ENCODE data around the gene PURA. TPM values are rescaled to one million over a fixed set of nuclear protein-coding genes. Genes with fewer than 3 reads are reported as not detected.
A peak's percentile ranks its signal among the peaks of the same experiment; 100 is the strongest.

Gene PURA
- 10 to 100 TPM in 2 of 10 donors, 1 to 10 TPM in 8; 8.2 to 11.9 (median 9.4) TPM for polyA plus RNA-seq (ENCODE audit: insufficient read length in 10 of 10)
- long read RNA-seq, donor 1, full-length matches to known transcripts, result 16 of 16 reads
- long read RNA-seq, donor 1, partial matches to known transcripts, result 0 of 16 reads
- long read RNA-seq, donor 1, other reads (novel, unspliced or antisense), result 0 of 16 reads
- long read RNA-seq, donor 2, full-length matches to known transcripts, result 15 of 15 reads
- long read RNA-seq, donor 2, partial matches to known transcripts, result 0 of 15 reads
- long read RNA-seq, donor 2, other reads (novel, unspliced or antisense), result 0 of 15 reads
- long read RNA-seq, donor 3, result 0 reads
- long read RNA-seq, donor 4, full-length matches to known transcripts, result 16 of 16 reads
- long read RNA-seq, donor 4, partial matches to known transcripts, result 0 of 16 reads
- long read RNA-seq, donor 4, other reads (novel, unspliced or antisense), result 0 of 16 reads
- long read RNA-seq, donor 5, full-length matches to known transcripts, result 31 of 31 reads
- long read RNA-seq, donor 5, partial matches to known transcripts, result 0 of 31 reads
- long read RNA-seq, donor 5, other reads (novel, unspliced or antisense), result 0 of 31 reads
- long read RNA-seq, donor 6, full-length matches to known transcripts, result 32 of 32 reads
- long read RNA-seq, donor 6, partial matches to known transcripts, result 0 of 32 reads
- long read RNA-seq, donor 6, other reads (novel, unspliced or antisense), result 0 of 32 reads
- long read RNA-seq, donor 7, full-length matches to known transcripts, result 15 of 15 reads
- long read RNA-seq, donor 7, partial matches to known transcripts, result 0 of 15 reads
- long read RNA-seq, donor 7, other reads (novel, unspliced or antisense), result 0 of 15 reads
- long read RNA-seq, donor 8, full-length matches to known transcripts, result 18 of 18 reads
- long read RNA-seq, donor 8, partial matches to known transcripts, result 0 of 18 reads
- long read RNA-seq, donor 8, other reads (novel, unspliced or antisense), result 0 of 18 reads
- long read RNA-seq, donor 9, full-length matches to known transcripts, result 4 of 4 reads
- long read RNA-seq, donor 9, partial matches to known transcripts, result 0 of 4 reads
- long read RNA-seq, donor 9, other reads (novel, unspliced or antisense), result 0 of 4 reads

DNA sequence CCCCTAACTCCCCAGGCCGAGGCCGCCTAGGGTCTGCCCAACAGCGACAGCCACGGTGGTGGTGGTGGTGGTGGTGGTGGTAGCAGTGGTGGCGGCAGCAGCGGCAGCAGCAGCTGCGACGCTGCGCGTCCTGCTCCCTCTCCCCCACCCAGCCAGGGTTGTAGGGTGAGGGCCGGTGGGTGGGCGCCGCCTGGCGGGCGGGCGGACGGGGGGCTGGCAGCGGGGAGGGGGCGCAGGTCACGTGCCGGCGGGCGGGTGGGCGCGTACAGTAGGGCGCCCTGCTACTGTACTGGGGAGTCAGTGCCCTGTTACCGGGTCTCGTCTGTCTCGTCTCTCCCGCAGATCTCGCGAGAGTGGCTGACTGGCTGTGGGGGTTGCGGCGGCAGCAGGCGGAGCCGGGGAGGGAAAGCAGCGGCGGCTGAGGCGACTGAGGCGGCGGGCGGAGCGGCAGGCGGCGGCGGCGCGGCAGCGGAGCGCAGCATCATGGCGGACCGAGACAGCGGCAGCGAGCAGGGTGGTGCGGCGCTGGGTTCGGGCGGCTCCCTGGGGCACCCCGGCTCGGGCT lies at the start of gene PURA:
TSS of gene PURA (plus strand) at position 411 of the 565 bp plus-strand sequence. CDS start at position 484, 73 bp downstream.
- peak; percentile 93 to 97 (median 95) for DNase-seq

DNA sequence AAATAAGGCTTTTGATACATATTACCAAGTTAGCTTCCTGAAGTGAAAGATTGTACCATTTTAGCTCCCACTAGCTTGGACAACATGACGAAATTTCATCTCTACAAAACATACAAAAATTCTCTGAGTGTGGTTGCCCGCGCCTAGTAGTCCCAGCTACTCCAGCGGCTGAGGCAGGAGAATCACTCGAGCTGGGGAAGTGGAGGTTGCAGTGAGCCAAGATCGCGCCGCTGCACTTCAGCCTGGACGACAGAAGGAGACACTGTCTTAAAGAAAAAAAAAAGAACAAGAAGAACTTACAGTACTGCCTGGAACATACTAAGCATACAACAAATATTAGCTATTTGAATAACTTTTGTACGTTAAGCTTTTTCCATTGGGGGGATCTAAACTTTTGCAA lies 41.1 kb upstream of the PURA start:
- DNase-seq, result no peak

DNA sequence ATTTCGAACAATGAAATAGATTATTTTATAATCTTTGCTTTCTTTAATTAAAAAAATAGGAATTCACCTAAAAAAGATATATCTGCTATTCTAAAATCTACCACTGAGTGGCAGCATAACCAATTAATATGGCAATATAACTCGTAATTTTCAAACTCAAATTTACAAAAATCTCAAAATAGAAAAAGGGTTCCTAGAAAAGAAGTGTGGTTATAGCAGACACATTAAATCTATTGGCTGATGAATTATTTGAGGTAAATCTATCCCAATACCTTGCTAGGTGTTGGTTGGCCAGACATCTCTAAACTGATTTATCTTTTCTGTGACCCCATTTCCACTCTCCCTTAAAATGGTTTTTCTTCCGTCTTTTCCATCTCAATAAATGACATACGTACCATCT lies 40.6 kb upstream of the PURA start:
- peak; percentile 7 to 40 (median 19) for DNase-seq

DNA sequence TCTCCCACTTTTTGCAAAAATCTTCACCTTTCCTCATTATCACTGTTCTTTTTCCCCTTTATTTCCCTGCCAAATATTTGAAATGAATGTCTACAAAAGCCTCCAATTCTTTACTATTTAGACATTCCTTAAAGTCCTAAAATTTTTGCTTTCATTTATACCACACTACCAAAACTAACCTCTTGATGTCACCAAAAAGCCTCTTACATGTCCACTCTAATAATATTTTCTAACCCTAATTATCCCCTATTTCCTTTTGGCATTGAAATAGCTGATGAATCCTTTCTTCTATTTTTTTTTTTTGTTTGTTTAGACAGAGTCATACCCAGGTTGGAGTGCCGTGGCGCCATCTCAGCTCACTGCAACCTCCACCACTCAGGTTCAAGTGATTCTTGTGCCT lies 38.5 kb upstream of the PURA start:
- DNase-seq, result no peak

DNA sequence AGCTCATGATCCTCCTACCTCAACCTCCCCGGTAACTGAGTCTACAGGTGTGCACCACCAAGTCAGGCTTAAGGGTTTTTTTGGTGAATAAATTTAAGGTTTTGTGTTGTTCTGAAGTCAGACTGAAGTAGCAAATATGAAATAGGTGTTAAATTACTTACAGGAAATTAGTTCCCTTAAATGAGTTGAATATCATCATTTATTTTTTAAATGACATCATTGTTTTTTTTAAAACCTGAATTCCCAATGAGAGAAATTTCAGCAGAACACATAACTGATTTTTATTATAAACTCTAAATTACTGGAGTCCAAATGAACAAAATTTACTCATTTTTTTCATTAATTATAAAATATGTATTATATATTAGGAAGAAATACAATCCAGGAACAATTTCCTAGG lies 37.8 kb upstream of the PURA start:
- no peak for DNase-seq

DNA sequence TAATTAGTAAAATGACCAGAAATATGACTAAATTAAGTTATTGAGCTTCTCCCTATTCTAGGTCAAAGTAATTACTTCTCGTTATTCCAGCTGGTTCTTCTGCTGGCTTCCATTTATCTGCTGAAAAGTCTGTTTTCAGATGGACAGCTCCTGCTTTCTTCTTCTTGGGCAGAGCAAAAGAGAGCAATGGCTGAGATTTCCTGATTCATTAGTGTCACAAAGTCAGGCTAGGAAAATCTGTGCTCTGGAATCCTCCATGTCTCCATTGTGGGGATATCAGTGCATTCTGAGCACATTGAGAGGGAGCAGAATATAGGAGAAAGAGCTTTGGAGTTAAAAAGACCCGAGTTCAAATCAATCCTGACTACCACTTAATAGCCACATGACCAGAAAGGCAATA lies 37.1 kb upstream of the PURA start:
- DNase-seq, result no peak

DNA sequence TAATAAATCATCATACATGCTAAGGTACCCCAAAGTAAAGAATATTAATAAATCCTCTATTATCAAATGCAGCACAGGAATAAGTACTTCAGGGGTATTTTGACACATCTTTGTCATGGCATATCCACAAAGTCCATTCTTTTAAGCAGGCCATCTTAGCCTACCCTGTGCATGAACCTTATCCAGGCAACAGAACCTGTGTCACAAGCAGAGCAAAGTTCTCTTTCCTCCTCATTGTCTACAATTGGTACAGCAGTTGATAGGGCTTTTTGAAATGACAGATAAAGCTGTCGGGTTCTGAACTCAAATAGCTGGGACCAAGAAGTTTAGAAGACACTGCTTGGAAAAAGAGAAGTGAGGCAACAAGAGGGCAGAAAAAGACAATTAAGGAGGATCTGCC lies 30.8 kb upstream of the PURA start:
- DNase-seq, result no peak

DNA sequence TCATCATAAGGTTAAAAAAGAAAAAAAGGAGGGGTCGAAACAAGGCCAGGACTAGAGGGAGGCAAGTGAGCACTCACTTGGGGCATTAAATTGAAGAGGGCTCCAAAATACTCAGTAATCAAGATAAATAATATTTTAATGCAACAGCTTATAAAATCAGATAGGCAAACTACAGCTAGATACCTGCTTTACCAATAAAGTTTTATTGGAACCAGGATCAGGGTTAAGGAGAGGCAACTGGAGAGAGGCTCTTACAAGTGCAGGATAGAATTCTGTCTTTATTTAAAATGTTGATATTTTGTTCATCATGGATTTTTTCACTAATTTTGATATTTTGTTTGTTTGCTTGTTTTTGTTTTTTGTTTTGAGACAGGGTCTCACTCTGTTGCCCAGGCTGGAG lies 30.3 kb upstream of the PURA start:
- DNase-seq, result no peak

DNA sequence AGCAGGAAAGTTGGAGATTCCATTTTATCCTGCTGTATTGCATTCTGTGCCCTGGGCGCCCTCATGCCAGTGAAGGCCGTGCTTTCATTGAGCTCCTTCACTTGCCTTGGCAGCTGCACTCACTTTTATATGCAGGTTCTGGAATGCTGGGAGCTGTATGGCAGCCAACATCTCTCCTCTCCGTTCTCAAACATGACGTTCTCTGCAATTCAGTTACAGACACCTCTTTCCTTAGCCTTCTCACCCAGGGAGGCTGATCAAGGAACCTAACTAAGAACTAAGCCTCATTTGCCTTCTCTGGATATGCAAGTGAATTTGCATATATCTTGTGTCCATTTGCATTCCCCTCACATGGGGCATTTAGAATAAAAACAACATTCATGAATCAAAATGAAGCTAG lies 29.4 kb upstream of the PURA start:
- no peak for DNase-seq

DNA sequence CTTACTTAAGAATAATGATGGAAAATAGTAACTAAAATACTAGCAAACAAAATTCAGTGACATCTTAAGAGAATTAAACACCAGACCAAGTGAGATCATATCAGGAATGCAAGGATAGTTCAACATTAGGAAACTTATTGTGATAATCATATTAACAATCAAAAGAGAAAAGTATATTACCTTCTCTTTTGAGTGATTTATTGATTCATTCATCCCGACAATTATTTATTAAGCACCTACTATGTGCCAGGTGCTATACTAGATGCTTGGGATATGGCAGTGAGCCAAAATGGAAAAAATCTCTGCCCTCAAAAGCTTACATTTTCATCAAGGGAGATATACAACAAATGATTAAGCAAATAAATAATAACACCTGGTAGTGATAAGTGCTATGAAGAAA lies 23.7 kb upstream of the PURA start:
- no peak for DNase-seq

DNA sequence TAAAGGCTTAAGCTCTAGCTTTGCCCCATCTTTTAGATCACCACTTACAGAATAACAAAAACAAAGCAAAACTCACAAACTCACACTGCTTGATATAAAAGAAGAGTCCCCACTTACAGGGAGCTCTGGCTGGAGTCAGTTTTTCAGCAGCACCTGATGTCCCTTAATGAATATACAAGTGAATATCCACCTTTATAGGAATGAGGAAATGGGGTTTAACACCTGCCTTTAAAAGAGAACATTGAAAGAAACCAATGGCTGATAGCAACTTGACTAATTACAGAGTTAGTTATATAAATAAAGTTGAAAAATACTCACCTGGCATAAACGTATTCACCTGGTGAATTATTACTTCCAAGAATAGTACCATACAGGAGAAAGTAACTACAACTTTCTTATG lies 20.7 kb upstream of the PURA start:
- DNase-seq, result no peak

DNA sequence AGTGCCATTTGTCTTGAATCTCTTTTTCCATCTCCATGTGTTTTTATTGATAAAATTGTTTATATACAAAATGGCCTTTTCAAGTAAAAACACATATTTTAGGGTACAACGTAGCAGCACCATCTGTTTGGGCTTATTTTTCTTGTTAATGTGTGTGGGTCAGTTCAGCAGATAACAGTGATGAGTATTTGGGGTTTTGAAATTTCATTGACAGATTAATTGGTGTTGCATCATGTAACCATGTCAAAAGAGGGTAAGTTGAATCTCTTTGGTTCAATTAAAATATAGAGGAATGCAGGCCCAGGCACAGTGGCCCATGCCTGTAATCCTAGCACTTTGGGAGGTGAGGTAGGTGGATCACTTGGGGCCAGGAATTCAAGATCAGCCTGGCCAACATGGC lies 20.0 kb upstream of the PURA start:
- DNase-seq, result no peak

DNA sequence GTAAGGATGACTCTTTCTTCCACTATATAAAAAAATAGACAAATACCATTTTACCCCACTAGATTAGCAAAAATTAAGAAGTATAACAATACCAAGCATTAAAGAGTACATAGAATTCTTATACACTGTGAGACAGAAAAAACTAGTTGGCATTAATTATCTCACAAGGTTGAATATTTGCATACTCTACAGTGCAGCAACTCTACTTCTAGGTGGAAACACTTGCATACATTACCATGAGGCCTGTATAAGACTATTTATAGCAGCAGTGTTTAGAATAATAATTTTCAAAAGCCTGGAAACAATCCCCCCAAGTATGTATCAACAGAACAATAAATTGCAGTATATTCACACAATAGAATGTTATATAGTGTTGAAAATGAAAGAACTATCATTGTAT lies 19.0 kb upstream of the PURA start:
- no peak for DNase-seq

DNA sequence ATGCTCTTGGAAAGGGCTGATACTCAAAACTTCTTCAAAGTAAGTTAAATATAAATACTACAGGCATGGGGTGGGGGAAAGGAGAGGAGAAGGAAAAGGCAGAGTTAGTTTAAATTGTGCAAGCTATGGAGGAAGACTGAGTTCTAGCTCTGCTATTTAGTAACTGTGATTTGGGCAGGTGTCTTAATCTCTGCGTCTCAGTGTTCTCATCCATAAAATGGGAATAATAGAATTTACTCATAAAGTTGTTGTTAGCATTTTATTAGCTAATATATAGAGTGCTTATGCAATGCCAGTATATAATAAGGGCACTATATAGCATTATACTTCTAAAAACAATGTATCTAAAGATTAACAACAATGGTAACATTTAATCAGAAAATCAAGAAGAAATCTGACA lies 12.7 kb upstream of the PURA start:
- DNase-seq, result no peak

DNA sequence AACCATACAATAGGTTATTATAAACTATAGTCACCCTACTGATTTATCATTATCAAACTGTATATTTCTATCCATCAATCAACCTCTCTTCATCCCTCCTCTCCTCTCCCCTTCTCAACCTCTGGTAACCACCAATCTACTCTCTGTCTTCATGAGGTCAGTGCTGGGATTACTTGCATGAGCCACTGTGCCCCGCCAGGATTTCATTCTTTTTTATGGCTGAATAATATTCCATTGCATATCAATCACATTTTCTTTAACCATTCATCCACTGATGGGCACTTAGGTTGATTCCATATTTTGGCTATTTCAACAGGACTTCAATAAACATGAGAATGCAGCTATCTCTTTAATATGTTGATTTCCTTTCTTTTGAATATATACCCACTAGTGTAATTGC lies 10.8 kb upstream of the PURA start:
- DNase-seq, result no peak

DNA sequence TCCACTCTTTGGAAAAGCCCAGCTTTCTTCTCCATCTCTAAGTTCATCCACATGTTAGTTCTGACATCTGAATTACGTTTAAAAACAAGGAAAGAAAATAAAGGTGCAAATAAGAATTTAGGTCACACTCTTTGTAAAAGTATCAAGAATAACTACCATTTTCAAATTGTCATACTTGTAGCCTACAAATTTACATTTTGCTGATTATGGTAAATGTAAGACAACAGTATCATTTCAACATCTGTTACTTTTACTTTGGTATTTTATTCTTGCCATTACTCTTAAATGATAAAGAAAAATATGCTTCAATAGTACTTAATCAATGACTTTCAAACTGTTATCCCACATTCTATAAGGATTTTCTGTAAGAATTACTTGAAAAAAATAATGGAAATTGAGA lies 9.8 kb upstream of the PURA start:
- no peak for DNase-seq

DNA sequence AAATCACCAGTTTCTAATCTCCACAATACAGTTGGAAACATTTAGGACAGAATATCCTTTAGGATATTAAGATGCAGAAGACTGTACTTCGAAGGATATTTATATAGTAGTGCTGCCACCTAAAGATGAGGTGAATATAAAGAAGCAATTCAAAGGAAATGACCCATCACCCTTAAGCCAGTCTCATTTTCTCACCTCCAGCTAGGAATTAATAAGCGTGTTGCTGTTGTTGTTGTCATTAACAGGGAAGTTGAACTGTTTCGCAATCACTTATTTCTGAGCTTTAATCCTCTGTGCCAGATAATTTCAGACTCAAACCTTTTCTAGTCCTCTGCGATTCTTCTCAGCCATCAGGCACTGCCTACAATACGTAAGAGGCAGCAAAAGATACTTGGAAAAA lies 7.8 kb upstream of the PURA start:
- DNase-seq, result peak in 1 of 3 donors; percentile 21

DNA sequence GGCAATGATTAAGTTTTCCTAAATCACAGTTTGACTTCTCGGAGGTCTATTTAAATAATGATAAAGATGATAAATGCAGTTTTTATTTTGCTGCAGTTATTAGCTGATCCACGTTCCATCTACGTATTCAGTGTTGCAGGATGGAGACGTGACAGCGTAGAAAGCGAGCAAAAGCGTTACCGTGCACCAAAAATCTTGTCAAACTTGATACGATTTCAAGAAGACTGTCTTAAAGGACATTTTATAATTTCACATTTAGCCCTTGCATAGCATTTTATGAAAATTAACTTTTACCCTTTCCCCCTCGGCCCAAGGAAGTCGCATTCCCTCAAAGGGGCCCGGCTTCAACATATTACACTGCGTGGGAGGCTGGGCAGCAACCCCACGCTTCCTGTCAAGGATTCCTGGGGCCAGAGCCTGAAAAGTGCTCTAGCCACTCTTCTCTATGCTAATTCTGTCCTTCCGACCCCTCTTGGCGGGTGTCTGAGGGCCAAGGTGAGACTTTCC lies 7.1 kb upstream of the PURA start:
- no peak for DNase-seq

DNA sequence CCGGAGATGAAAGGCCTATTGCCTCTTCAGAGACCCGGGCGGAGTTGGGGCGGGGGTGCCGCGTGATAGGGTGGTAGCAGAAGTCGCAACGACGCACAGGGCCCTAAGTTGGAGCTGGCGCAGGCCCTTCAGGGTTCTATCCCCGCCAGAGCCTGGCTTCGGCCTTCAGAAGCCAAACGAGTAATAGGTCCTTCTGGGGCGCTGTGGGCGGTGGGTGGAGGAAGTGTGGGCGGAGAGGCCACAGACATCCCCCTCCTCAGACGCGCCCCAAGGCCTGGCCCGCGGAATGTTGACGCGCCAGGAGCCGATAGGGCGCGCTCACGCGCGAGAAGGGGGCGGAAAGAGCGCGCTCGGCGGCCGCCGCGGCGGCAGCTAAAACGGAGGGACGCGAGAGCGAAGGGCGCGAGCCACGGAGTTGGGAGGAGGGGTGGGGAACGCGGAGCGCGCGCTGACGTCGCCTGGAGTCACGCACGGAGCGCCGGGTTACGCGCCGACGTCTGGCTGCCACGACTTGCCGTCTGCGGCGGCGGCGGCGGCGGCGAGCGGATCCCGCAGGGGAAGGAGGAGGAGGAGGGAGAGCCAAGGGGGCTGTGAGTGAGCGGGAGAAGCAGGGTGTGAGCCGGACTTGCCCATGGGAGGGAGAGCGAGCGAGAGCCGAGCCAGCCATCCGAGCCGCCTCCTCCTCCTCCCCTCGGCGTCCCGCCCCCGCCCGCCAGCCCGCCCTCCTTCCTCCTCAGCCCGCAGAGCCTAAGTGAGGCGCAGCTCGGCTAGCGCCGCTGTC lies 6.4 kb upstream of the PURA start:
- peak; percentile 93 to 98 (median 95) for DNase-seq

DNA sequence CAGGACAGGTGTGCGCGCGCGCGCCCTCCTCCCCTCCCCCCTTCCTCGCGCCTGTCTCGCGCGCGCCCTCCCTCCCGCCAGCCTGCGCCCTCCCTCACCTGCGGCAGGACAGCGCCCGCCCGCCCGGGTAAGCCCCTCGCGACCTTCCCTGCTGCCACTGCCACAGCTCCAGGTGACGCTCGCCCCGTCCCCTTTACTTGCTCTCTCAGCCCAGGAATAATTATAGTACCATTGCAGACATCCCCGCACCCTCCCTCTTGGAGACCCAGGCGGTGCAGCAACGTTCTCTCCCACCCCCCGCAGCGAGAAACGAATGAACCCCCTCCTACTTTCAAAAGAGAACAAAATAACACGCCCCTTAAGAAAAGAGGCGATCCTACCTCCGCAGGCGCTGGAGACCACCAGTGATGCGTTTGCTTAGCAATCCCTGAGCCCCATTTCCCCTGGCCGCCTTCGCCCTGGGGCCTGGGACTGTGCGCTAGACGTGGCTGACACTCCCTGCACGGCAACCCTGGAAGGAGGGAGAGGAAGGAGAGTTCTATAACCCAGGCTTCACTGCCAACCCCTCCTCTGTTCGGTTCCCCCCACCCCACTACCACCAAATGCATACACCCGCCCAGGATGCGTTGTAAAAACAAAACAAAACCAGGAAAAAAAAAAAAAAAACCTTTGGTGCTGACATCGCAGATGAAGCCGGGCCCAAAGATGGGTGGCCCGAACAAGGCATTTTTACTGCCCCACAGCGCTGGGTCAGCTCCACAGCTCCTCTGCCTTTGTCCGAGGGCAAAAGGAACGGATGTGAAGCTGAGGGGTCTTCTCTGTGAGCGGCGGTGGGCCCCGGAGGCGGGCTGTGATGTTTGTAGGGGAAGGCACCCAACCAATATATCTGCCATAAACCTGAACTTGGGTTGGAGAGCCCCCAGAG lies 5.6 kb upstream of the PURA start:
- DNase-seq, result peak in 1 of 3 donors; percentile 52

Data from muscle of back (tissue), 13 donors.